ENCODE data around the gene EIF4E2. TPM values are rescaled to one million over a fixed set of nuclear protein-coding genes. Genes with fewer than 3 reads are reported as not detected.

Gene EIF4E2
- total RNA-seq, 1 donor from 2014 or later = 97.0 TPM

DNA sequence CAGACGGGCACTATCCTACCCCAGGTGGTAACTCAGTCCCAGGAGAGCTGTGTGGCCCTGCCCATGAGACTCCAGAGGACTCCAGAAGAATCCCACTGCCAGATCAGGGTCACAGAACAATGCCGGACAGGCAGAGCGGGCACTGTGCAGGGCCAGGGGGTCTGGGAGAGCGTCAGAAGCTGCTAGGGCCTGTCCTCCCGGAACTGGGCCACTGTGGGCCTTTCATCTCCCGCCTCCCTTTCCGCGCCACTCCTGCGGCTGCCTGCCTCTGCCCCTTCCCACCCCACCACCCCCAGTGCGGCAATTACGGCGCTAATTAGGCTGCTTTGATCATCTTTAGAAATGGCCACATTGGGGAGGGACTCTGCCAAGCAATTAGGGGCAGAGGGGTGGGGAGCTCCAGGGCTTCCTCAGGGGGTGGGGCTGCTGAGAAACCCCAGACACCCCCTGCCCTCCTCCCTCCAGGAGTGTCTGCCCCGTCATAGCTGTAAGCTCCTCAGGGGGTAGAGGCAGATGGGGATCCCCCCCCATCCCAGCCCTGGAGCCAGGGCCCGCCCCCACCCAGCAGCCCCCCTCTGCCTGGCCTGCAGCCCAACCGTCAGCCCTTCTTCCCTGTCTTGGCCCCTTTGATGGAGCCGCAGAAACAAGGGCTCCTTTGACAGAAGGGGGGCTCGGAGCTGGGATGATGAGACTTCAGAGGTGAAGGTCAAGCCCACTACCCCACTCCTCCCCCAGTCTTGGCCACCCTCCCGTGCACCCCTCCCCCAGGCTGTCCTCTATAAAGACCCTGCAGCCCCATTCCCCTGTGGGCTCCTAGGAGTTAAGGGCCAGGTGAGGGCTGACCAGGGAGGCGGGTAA, 30.7 kb upstream of the EIF4E2 start, which contains the start of gene PRSS56:
Gene PRSS56 (plus strand): TSS at position 808 of the 858 bp plus-strand sequence. CDS start 211 bp downstream, outside the sequence.
- Histone ChIP-seq H3K4me1 (peaks cover 7% of the 10 kb centered on the region), H3K9ac (no peak within 1 kb of the TSS), H3K9me3 (ENCODE audit: low read depth) (no peaks in the 10 kb centered on the region), H4K20me1 (ENCODE audit: low read depth) (peaks cover 19% of the 10 kb centered on the region), H3K4me3 (no peak within 1 kb of the TSS), H3K4me2 (no peak within 1 kb of the TSS), H3K79me2 (ENCODE audit: low read depth) (no peaks in the 10 kb centered on the region), H3K27ac (no peak within 1 kb of the TSS), H3K36me3 (no peaks in the 10 kb centered on the region), H3K27me3 (peaks cover 60% of the 10 kb centered on the region), H3F3A (ENCODE audit: low read depth) (no peaks in the 10 kb centered on the region), H2AFZ (replicated peaks) (no peak within 1 kb of the TSS)
- Mint-ChIP-seq H3K4me1 (peaks cover 16% of the 10 kb centered on the region), H3K9me3 (no peaks in the 10 kb centered on the region), H3K36me3 (no peaks in the 10 kb centered on the region), H3K27ac (no peak within 1 kb of the TSS), H3K27me3 (ENCODE audit: insufficient read depth, low read depth) (peaks cover 39% of the 10 kb centered on the region), H3K4me3 (peak within 1 kb of the TSS; percentile 30)
- no peak for DNase-seq (ENCODE audit: low spot score)
- TF ChIP-seq, protein P1, sequence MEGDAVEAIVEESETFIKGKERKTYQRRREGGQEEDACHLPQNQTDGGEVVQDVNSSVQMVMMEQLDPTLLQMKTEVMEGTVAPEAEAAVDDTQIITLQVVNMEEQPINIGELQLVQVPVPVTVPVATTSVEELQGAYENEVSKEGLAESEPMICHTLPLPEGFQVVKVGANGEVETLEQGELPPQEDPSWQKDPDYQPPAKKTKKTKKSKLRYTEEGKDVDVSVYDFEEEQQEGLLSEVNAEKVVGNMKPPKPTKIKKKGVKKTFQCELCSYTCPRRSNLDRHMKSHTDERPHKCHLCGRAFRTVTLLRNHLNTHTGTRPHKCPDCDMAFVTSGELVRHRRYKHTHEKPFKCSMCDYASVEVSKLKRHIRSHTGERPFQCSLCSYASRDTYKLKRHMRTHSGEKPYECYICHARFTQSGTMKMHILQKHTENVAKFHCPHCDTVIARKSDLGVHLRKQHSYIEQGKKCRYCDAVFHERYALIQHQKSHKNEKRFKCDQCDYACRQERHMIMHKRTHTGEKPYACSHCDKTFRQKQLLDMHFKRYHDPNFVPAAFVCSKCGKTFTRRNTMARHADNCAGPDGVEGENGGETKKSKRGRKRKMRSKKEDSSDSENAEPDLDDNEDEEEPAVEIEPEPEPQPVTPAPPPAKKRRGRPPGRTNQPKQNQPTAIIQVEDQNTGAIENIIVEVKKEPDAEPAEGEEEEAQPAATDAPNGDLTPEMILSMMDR (IDR thresholded peaks at IDR 0.05) = no peak
- no peak for TF ChIP-seq EZH2 (IDR thresholded peaks at IDR 0.05)
- TF ChIP-seq EZH2phosphoT487 (IDR thresholded peaks at IDR 0.05) = no peak

DNA sequence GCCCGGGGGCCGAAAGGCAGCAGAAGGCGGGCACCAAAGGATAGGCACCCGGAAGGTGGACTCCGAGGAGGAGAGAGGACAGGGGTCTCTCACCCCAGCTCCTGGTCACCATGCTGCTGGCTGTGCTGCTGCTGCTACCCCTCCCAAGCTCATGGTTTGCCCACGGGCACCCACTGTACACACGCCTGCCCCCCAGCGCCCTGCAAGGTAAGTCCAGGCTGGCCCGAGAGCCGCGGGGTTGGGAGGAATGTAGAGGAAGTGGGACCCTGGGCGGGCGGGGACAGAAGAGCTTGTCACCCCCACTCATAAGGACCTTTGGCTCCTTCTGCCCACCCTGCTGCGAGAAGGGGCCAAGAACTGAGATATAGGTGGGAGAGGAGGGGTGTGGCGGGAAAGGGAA, 30.0 kb upstream of the EIF4E2 start:
- no peak for DNase-seq (ENCODE audit: low spot score)
- Histone ChIP-seq H3K4me2 (no peak overlapping the region), H3K4me1 (peaks cover 11% of the 10 kb centered on the region), H3K27me3 (peaks cover 67% of the 10 kb centered on the region), H3K27ac (no peak overlapping the region), H3K9me3 (ENCODE audit: low read depth) (no peaks in the 10 kb centered on the region), H4K20me1 (ENCODE audit: low read depth) (peaks cover 19% of the 10 kb centered on the region), H3K9ac (no peak overlapping the region), H3K36me3 (no peaks in the 10 kb centered on the region), H3K4me3 (no peak overlapping the region), H3K79me2 (ENCODE audit: low read depth) (no peaks in the 10 kb centered on the region), H2AFZ (replicated peaks) (no peak overlapping the region), H3F3A (ENCODE audit: low read depth) (no peaks in the 10 kb centered on the region)
- TF ChIP-seq EZH2phosphoT487 (IDR thresholded peaks at IDR 0.05) (no peak), EZH2 (IDR thresholded peaks at IDR 0.05) (no peak)
- TF ChIP-seq, protein P1 (IDR thresholded peaks at IDR 0.05) = no peak
- H3K4me3 Mint-ChIP-seq = peak overlapping the region; percentile 30
- H3K9me3 Mint-ChIP-seq = no peaks in the 10 kb centered on the region
- H3K27ac Mint-ChIP-seq = no peak overlapping the region
- H3K36me3 Mint-ChIP-seq = no peaks in the 10 kb centered on the region
- H3K27me3 Mint-ChIP-seq (ENCODE audit: insufficient read depth, low read depth) = peaks cover 39% of the 10 kb centered on the region
- H3K4me1 Mint-ChIP-seq = peaks cover 16% of the 10 kb centered on the region

DNA sequence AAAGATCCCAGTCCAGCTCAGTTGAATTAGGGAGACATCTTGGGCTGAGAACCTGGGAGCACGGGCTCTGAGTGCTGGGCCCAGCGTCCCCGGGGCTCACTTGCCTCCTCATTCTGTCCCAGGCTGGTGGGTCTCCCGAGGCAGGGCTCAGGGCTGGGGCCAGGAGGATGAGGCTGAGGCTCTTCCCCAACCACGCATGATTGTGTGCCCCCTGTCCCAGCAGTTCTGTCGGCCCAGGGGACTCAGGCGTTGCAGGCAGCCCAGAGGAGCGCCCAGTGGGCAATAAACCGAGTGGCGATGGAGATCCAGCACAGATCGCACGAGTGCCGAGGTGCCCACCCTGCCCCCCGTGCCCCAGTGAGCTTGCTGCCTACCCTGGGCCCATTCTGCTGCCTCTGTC, 29.4 kb upstream of the EIF4E2 start:
- peaks cover 40% of the 10 kb centered on the region for H3K27me3 Mint-ChIP-seq (ENCODE audit: insufficient read depth, low read depth)

More for the DNA sequence above, 29.4 kb upstream of the EIF4E2 start:
- no peak overlapping the region for H3K9ac ChIP-seq
- H3K9me3 ChIP-seq (ENCODE audit: low read depth) = no peaks in the 10 kb centered on the region
- H3K4me3 Mint-ChIP-seq = no peak overlapping the region
- H3K9me3 Mint-ChIP-seq = no peaks in the 10 kb centered on the region
- H3K4me1 ChIP-seq = peaks cover 17% of the 10 kb centered on the region
- no peak overlapping the region for H3K27ac ChIP-seq
- DNase-seq (ENCODE audit: low spot score) = no peak
- H3K4me3 ChIP-seq = no peak overlapping the region
- no peak overlapping the region for H3K27ac Mint-ChIP-seq
- peaks cover 19% of the 10 kb centered on the region for H4K20me1 ChIP-seq (ENCODE audit: low read depth)
- no peaks in the 10 kb centered on the region for H3K79me2 ChIP-seq (ENCODE audit: low read depth)
- peaks cover 68% of the 10 kb centered on the region for H3K27me3 ChIP-seq
- TF ChIP-seq, protein P1 (IDR thresholded peaks at IDR 0.05) = no peak
- TF ChIP-seq EZH2phosphoT487 (IDR thresholded peaks at IDR 0.05) (no peak), EZH2 (IDR thresholded peaks at IDR 0.05) (no peak)
- no peaks in the 10 kb centered on the region for H3F3A ChIP-seq (ENCODE audit: low read depth)
- no peak overlapping the region for H2AFZ ChIP-seq (replicated peaks)
- H3K4me2 ChIP-seq = no peak overlapping the region
- no peaks in the 10 kb centered on the region for H3K36me3 ChIP-seq
- no peaks in the 10 kb centered on the region for H3K36me3 Mint-ChIP-seq
- peaks cover 16% of the 10 kb centered on the region for H3K4me1 Mint-ChIP-seq
